Endometrium (tissue), 2 donors: ENCODE results near the gene SMCHD1.
"Not testable (repeated sequence)": the region's sequence is repeated elsewhere in the genome, so short reads cannot be mapped to it uniquely, and the experiment has no call there.

Source experiments
- FAIRE-seq: peaks from 2 replicates; lab custom pipeline; 2012; peaks lifted over from hg19 to GRCh38; lab: Jason Lieb, UNC
- donor health status: control.
- donor health status: control.

Gene SMCHD1

DNA sequence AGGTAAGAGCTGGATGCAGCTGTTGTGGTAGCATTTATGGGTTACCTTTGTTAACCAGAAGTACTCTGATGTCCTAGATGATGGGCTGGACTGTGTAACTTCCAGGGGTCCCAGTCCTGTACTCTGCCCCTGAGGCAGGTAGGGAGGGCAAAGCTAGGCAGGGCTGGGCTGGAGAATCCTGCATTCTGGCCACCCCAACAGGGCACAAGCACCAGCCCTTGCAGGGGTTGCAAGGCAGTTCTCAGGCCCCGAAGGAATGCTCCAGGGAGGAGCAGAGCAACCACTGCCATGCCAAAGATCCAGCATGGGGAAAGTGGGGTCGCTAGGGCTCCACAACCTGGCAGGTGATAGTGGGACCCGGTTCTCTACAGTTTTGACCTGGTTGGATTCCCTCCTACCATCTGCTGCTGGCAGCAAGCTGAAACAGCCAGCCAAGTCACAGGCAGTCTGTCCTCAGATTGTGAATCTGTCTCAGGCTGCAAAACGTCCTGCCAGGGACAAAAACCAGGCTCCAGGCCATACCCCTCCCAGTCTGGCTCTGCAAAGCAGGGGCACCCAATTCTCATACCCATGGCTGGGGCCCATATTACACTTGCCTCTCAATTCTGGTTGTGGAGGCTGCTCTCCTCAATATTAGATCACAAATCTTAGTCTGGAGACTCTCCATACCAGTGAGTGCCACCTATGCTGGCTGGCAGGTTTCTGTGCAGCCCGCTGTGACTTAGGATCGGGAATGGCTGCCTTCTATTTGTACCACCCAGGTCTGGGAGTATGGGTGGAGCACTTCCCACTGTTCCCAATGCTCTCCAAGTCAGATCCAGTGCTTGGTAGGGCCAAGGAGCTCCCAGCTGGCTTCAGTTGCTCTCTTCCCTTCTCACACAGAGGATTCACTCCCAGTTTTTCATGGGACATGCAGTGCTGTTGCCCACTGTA is 61.1 kb downstream of the SMCHD1 start:
- FAIRE-seq: no peak

DNA sequence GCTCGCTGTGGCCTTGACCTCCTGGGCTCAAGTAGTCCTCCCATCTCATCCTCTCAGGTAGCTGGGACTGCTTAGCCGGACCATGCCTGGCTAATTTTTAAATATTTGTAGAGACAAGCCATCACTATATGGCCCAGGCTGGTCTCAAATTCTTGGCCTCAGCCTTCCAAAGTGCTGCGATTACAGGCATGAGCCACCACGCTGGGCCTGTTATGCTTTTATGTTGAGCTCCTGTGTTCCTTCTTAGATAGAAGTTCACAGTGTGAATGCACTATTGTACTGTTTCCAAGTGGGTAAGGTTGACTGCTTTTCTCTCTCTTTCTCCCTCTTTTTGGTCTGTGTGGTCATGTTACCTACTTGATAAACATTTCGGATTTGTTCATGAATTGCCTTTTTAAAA is 61.9 kb downstream of the SMCHD1 start:
- no peak for FAIRE-seq

DNA sequence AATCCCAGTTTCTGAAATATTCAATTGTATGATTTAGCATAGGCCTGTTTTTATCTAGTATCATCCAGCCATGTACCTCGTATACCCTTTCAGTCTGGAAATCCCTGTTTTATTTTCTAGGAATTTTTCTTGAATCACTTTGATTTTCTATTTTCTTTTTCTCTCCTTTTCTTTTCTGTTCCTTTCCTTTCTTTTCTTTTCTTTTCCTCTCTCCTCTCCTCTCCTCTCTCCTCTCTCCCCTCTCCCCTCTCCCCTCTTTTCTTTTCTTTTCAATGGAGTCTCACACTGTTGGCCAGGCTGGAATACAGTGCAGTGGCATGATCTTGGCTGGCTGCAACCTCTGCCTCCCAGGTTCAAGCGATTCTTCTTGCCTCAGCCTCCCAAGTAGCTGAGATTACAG is 63.5 kb downstream of the SMCHD1 start:
- FAIRE-seq: no peak

DNA sequence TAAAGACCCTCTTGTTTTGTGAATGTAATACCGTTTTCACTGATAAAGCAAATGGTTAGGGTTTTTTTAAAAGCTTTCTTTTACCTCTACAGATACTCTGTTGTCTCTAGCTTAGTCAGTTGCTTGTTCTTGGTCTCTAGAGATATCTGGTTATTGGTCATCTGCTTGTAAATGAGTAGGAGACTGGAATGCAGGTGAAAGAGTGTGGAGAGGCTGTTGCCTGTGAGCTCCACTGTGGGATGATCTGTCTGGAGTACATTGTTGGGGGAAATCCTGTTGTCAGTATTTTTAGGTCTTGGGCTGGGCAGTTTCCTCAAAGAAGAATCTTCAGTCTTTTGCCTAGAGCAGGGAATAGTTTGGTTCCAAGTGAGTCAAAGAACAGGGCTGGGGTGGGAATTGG is 67.7 kb downstream of the SMCHD1 start:
- no peak for FAIRE-seq

DNA sequence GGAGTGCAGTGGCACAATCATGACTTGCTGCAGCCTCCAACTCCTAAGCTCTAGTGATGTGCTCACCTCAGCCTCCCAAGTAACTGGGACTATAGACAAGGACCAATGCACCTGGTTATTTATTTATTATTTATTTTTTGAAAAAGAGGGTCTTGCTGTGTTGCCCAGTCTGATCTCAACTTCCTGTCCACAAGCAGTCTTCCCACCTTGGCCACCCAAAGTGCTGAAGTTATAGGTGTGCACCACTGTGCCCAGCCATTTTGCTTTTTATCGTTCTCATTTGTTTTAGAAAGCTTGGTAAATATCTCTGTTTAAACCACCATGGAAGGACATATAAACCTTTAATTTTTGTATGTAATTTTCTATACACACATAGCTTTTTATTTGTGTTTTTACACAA is 74.2 kb downstream of the SMCHD1 start:
- no peak for FAIRE-seq

DNA sequence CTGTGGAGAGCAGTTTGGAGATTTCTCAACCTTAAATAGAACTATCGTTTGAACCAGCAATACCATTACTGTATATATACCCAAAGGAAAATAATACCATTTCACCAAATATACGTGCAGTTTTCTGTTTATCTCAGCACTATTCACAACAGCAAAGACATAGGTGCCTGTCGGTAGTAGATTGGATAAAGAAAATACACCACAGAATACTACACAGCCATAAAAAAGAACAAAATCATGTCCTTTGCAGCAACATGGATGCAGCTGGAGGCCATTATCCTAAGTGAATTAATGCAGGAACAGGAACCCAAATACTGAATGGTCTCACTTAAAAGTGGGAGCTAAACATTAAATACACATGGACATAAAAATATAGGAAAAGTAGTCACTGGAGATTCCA is 81.3 kb downstream of the SMCHD1 start:
- no peak for FAIRE-seq

DNA sequence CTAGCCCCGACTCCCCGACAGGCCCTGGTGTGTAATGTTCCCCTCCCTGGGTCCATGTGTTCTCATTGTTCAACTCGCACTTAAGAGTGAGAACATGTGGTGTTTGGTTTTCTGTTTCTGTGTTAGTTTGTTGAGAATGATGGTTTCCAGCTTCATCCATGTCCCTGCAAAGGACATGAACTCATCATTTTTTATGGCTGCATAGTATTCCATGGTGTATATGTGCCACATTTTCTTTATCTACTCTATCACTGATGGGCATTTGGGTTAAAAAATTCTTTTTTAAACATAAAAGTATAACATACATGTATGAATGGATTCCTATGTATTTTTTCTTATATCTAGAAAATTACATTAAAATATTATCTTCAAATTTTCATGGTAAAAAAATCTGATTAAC is 84.6 kb downstream of the SMCHD1 start:
- FAIRE-seq: not testable (repeated sequence)

DNA sequence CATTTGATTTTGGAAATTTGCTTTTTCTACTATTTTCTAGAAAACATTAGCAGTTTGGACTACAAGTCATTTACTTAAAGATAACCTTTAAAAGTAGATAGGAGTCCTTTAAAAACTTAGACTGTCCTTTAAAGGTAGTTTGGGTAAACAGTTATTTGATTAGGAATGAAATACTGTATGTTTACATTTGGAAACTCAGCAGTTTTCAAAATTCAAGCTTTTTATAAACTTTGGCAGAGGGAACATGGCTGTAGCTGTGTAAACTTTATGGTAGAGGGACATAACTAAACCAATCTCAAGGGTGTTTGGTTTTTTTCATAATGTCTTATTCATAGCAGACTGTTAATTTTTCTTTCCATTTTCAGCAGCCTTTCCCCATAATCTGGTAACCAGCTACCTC is 90.7 kb downstream of the SMCHD1 start:
- FAIRE-seq: no peak

DNA sequence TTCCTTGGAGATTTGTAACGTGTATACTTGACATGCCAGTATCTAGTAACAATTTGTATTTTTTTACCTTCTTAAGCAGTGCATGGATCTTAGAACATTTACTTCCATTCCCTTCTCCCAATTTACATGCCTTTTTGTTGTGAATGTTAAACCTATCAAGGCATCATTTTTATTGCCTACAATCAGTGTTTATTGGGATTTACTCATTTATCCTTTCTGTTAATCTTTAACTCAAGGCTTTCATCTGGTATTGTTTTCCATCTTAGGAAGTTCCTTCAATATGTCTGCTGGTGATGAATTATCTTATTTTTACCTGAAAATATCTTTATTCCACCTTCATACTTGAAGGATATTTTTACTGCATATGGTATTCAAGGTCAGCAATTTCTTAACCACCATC is 102.8 kb downstream of the SMCHD1 start:
- FAIRE-seq: no peak

DNA sequence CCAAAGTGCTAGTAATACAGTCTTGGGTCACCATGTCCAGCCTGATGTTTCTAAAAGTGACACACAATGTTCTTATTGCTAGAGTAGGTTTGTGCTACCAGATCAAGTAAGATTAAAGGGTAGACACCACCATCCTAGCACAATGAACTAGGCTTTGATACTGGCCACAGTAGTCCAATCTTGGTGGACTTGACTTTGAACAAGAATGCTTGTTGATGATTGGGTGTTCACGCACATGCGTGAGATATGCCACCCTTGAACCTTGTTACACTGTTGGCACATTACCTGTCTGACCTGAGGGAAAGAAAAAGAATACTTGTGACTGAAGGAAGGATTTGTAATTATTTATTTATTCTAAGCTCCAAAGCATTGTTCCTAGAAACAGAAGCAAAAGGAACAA is 119.1 kb downstream of the SMCHD1 start:
- no peak for FAIRE-seq

DNA sequence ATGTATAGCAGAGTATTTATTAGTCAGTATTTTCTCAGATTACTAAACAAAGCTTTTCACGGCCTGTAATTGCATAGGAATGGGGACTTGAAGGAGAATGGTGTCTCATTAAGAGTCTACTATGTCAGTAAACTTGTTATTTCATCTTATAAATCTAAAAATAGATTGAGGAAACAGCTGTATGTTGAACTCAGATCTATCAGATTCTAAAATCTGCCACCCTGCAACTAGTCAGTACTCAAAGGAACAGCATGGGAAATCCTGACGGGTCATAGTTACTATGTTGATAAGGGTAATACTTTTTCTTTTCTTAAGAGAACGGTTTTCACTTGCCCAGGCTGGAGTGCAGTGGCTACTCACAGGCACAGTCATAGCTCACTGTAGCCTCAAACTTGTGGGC is 121.1 kb downstream of the SMCHD1 start:
- FAIRE-seq: no peak

DNA sequence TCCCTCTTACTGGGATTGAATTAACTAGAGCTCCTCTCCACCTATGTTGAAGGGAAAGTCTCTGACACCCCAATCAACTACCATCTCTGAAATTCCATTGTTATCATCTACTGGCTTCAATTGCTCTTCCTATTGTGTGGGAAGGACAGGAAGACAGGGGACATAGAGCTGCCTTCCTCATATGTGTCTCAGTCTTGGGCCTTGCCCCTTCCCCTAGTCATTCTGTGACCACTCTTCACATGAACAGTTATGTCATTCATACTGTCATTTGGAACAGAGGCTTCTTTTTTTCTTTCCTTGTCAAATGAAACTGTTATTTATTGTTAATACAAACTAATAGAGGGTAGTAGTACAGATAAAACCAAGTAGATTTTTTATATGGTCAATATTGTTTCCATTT is 121.7 kb downstream of the SMCHD1 start:
- FAIRE-seq: no peak

DNA sequence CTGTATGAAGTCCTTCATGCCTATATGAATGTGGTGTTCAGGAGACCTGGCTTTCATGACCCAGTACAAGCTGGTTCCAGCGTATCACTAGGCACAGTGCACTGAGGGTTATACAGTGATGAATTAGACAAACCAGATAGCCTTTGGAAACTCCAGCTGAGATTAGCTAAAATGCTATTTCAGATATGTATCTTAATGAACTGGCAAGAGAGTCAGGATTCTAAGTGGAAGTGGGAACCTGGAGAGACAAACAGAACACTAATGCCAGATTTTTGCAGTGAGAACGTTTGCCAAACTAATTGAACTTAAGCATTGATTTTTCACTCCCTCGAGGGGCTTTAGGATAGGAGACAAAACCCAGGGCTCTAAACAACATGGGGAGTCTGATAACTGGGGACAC is 125.2 kb downstream of the SMCHD1 start:
- FAIRE-seq: no peak

DNA sequence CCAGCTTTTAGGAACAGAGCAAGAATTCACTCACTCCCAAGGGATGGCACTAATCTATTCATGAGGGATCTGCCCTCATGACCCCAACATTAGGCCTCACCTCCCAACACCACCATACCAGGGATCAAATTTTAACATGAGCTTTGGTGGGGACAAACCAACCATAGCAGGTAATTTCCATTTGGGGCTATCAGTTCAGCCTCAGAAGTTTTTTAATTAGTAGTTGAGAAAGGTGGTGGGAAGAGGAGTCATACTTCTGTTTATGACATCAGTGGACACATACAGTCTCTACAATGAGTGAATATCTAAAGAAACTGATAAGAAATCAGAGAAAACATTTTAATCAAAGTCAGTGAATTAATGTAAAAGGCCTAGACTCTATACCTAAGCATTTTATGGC is 131.7 kb downstream of the SMCHD1 start:
- no peak for FAIRE-seq

DNA sequence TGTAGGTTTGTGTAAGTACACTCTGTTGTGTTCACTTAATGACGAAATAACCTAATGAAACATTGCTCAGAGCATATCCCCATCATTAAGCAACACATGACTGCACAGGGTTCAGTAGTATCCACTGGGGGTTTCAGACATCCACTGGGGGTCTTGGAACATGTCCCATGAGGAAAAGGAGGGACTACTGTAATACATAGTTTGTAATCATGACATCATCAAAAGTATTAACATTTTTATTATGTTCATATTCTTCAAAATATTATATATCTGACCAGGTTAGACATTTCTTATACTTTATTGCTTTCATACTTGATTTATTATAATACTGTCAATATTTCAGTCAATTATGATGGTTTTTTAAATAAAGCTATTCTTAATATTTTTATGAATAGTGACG is 136.9 kb downstream of the SMCHD1 start:
- no peak for FAIRE-seq

DNA sequence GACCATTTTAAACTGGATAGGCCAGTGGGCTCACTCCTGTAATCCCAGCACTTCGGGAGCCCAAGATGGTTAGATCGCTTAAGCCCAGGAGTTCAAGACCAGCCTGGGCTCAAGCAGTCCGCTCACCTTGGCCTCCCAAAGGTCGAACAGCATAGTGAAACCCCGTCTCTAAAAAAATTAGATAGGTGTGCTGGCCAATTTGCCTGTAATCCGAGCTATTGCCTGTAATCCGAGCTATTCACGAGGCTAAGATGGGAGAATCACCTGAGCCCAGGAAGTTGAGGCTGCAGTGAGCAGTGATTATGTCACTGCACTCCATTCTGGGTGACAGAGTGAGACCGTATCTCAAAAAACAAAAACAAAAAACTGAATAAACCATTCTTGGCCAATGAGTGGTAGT is 138.6 kb downstream of the SMCHD1 start:
- FAIRE-seq: no peak

DNA sequence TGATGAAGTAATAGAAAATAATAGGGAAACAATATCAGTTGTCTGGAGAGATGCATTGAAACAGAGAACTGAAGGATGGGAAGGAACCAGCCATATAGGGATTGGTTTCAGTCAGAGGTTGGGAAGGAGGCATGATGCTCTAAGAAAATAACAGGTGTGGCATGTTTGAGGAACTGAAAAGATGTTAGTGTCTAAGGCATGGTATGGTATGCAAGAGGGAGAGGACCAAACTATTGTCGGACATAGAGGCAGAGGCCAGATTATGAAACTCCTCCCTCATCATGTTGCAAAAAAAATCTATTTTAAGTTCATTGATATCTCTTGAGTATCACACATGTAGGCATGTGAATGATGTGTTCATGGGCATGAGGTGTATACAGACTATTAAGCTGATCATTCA is 142.4 kb downstream of the SMCHD1 start:
- FAIRE-seq: no peak

DNA sequence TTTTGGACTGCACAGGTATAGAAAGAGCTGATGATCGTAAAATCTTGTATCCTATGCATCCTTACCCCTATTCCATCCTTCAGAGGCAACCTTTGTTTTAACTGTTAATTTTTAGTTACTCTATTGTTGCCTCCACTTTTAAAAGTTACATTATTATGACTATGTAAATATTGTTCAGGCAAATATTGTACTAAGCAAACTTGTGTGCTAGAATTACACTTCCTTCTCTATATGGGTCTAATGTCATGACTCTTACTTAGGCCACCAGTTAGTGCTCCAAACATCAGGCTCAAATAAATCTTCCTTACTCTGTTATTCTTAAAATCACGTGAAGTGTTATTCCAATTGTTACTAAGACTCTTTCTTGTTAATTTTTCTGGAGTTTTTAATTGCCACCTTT is 143.8 kb downstream of the SMCHD1 start:
- FAIRE-seq: no peak

DNA sequence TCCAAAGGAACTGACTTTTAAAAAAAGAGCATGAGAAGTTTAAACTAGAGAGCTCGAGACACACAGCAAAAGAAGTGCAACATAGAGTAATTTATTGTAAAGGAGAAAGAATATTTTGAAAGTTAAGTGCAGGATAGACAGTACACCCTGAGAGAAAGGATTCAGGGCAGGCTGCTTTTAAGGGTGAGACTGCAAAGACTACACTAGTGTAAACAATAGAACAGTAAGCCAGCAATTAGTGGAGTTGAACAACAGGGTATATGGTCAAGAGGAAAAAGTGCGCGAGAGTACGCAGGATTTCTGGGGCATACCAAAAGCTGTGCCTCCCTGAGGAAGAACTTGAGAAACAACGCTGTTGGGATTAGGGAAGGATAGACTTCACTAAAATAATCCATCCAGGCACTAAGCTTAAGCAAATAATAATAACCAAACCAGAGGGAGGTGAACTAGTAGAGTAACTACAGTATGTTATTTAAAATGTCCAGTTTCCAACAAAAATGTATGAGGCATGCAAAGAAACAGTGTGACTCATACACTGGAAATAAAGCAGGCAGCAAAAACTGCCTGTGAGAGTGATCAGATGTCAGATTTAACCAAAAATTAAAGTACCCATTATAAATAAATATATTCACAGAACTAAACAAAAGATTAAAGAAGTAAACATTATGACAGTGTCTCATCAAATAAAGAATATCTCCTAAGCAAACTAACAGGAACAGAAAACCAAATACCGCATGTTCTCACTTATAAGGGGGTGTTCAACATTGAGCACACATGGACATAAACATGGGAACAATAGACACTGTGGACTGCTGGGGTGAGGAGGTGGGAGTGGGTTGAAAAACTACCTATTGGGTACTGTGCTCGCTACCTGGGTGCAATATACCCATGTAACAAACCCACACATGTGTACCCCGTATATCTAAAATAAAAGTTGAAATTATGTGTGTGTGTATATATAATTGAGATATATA is 150.7 kb downstream of the SMCHD1 start:
- FAIRE-seq: no peak

DNA sequence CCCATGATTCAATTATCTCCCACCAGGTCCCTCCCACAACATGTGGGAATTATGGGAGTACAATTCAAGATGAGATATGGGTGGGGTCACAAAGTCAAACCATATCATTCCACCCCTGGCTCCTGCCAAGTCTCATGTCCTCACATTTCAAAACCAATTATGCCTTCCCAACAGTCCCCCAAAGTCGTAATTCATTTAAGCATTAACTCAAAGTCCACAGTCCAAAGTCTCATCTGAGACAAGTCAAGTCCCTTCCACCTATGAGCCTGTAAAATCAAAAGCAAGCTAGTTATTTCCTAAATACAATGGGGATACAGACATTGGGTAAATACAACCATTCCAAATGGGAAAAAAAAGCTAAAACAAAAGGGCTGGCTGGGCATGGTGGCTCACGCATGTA is 153.1 kb downstream of the SMCHD1 start:
- not testable (repeated sequence) for FAIRE-seq

DNA sequence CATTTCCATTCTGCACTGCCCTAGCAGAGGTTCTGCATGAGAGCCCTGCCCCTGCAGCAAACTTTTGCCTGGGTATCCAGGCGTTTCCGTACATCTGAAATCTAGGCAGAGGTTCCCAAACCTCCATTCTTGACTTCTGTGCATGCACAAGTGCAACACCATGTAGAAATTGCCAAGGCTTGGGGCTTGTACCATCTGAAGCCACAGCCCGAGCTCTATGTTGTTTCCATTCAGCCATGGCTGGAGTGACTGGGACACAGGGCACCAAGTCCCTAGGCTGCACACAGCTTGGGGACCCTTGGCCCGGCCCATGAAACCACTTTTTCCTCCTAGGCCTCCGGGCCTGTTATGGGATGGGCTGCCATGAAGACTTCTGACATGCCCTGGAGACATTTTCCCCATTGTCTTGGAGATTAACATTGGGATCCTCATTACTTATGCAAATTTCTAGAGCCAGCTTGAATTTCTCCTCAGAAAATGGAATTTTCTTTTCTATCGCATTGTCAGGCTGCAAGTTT is 154.2 kb downstream of the SMCHD1 start:
- not testable (repeated sequence) for FAIRE-seq

DNA sequence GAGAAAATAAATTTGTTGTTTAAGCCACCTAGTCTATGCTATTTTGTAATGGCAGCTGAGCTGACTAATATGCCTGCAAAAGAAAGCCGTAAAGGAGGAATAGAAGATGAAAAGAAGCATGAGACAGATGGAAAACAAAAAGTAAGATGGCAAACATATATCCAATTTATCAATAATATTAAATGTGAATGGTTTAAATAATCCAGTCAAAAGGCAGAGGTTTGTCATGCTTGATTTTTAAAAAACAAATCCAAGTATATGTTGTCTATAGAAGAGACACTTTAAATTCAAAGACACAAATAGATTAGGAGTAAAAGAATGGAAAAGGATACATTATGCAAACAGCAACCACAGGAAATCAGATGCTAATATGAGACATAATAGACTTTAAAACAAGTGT is 155.9 kb downstream of the SMCHD1 start:
- no peak for FAIRE-seq

DNA sequence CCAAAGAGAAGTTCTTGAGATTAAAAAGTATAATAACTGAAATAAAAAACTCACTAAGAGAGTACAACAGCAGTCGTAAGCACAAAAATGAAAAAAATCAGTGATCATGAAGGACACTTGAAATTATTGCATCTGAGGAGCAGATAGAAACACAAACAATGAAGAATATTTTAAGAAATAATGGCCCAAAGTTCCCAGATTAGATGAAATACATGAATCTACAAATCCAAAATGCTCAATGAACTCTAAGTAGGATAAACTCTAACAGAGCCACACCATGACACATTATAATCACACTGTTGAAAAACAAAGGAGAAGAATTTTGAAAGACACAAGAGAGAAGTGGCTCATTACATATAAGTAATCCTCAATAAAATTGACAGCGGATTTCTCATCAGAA is 159.4 kb downstream of the SMCHD1 start:
- FAIRE-seq: no peak
